CD1c-positive myeloid dendritic cell (primary cell): ENCODE measurements around the gene HAND2.

Experiments used
- DNase-seq: peaks from one replicate; pipeline ENCODE4 v3.0.0-alpha.2; 2016; ENCODE audit errors: extremely low spot score

The HAND2 gene

GRCh38 chr4:173477016-173477415 is 53.0 kb downstream of the HAND2 start:
- no peak for DNase-seq
